ENCODE results near the gene RAB40A. TPM values are rescaled to one million over a fixed set of nuclear protein-coding genes. Genes with fewer than 3 reads are reported as not detected.

RAB40A gene
- total RNA-seq, 1 experiment from 2014 or later: 0.17 TPM

GRCh38 chrX:103537871-103538387 is 18.6 kb upstream of the RAB40A start (continued):
- TF ChIP-seq TCF7 (CRISPR knock-in tag; IDR thresholded peaks at IDR 0.05; ENCODE audit: low read depth): no peak

GRCh38 chrX:103536732-103537131 is 17.4 kb upstream of the RAB40A start:
- ChIA-PET POLR2A (interaction anchor here (0.6 kb wide), 1 partner anchor 93 kb away, joined by 3 read pairs; no protein-coding TSS in a partner anchor), CTCF (interaction anchor here (0.7 to 1.1 kb wide), 5 partner anchors 10 to 93 kb away, joined by 3 read pairs; no protein-coding TSS in a partner anchor)
- no peak overlapping the region for H3K27ac Mint-ChIP-seq
- TF ChIP-seq ZSCAN18 (CRISPR knock-in tag; IDR thresholded peaks at IDR 0.05) (no peak), FOXJ3 (CRISPR knock-in tag; IDR thresholded peaks at IDR 0.05; ENCODE audit: borderline replicate concordance) (no peak), PRDM15 (CRISPR knock-in tag; IDR thresholded peaks at IDR 0.05) (no peak), MAX (CRISPR knock-in tag; IDR thresholded peaks at IDR 0.05) (no peak), ERG (CRISPR knock-in tag; IDR thresholded peaks at IDR 0.05) (no peak), IRF2 (CRISPR knock-in tag; IDR thresholded peaks at IDR 0.05; ENCODE audit: borderline replicate concordance, low read depth) (no peak), ZMAT4 (CRISPR knock-in tag; IDR thresholded peaks at IDR 0.05) (no peak), SOX15 (CRISPR knock-in tag; IDR thresholded peaks at IDR 0.05) (no peak), FOXP4 (CRISPR knock-in tag; IDR thresholded peaks at IDR 0.05) (no peak), NFYB (CRISPR knock-in tag; conservative IDR thresholded peaks at IDR 0.05; ENCODE audit: low read depth) (no peak), ZNF138 (CRISPR knock-in tag; conservative IDR thresholded peaks at IDR 0.05) (no peak), NR3C1 (CRISPR knock-in tag; conservative IDR thresholded peaks at IDR 0.05; ENCODE audit: low read depth) (no peak), ZNF219 (CRISPR knock-in tag; IDR thresholded peaks at IDR 0.05; ENCODE audit: borderline replicate concordance) (no peak), ZNF232 (CRISPR knock-in tag; IDR thresholded peaks at IDR 0.05) (no peak), FOXP1 (CRISPR knock-in tag; IDR thresholded peaks at IDR 0.05; ENCODE audit: borderline replicate concordance) (no peak), HMGA2 (CRISPR knock-in tag; IDR thresholded peaks at IDR 0.05) (no peak), ZNF416 (CRISPR knock-in tag; IDR thresholded peaks at IDR 0.05) (no peak), TEAD4 (CRISPR knock-in tag; IDR thresholded peaks at IDR 0.05) (no peak)
- no peaks in the 10 kb centered on the region for H3K27me3 Mint-ChIP-seq (ENCODE audit: low read depth)
- 0 out of 2 replicates have a peak, but pooled peaks cover 4% of the 10 kb centered on the region for H3K4me1 Mint-ChIP-seq
- H3K9me3 Mint-ChIP-seq: no peaks in the 10 kb centered on the region
- H3K36me3 Mint-ChIP-seq: no peaks in the 10 kb centered on the region
- H3K4me3 Mint-ChIP-seq: no peak overlapping the region
- ATAC-seq: no peak
- DNase-seq (ENCODE audit: low spot score): no peak

All from WTC11 (cell line).